ENCODE measurements around the gene ELOA.
"Not testable (repeated sequence)": the region's sequence is repeated elsewhere in the genome, so short reads cannot be mapped to it uniquely, and the experiment has no call there.

The ELOA gene

DNA sequence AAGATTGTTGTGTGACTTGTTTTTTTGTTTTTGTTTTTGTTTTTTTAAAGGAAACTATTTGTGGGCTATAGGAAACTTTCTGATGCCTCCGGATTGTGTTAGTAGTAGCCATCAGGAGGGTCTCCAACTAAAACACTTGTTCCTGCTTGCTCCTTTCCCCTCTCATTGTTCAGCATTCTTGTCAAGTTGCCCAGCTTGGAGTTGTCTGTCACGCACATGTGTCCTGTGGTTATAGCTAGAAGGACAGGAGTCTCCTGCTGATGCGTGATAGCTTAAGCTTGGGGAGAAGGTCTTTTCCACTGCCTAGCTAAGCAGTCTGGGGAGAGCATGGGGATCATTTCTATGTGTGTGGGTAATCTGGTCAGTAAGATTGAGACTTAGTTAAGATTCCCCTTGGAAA is 44.4 kb downstream of the ELOA start:
- DNase-seq = no peak

DNA sequence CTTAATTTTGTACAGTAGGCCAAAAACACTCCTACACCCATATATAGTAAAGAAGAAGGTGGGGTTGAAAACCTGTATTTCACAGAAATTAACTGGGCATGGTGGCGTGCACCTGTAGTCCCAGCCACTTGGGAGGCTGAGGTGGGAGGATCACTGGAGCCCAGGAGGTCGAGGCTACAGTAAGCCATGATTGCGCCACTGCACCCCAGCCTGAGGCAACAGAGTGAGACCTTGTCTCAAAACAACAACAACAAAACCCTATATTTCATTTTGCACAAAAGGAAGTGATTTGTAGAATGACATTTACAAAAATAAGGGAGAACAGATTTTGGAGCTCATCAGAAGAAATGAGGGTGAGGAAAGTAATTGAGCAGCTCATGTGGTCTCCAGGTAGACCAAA is 45.4 kb downstream of the ELOA start:
- no peak for DNase-seq

DNA sequence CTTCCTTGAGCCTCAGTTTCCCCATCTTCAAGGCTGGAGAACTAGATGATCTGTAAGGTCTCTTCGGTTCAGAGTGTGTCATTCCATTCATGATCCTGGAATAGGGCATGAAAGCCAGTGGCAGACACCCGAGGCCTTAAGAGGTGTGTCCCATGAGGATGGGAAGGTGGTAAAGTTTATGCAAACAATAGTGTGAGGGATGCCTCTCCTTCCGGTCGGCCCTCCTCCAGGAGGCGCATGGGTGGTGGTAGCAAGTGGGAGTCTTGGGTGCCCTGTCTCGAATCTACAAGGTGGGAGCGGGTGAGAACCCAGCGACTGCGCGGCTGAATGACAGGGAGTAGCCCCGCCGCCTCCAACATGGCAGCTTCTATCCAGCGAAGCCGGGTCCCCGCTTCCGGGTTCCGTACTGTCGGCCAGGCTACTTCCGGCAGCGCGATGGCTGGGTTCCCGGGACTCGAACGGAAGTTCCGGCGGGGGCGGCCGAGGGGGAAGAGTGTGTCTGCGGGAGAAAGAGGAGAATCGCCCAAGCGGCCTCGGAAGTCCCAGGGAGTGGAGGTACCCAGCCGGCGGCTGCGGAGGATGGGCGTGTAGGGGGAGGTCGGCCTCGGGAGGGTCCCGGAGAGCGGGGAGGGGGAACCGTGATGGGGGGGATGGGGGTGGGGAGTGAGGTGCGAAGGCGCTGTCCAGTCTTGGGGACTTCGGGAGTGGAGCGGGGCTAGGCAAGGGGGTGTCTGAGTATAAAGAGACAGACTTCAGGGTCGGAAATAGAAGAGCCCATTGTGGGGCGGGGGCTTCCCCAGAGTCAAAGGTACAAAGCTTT is 47.6 kb downstream of the ELOA start, which contains the start of gene LYPLA2:
Gene LYPLA2, plus strand, starts transcription at position 450 of the 820 bp plus-strand sequence. CDS start 1,538 bp downstream, outside the sequence.
- DNase-seq = peak; percentile 57

GRCh38 chr1:23791516-23792047 is 48.3 kb downstream of the ELOA start:
- DNase-seq = no peak

- no peak for DNase-seq
Observed at GRCh38 chr1:23792151-23792945, 49.1 kb downstream of the ELOA start.

- no peak for DNase-seq
Observed at GRCh38 chr1:23793018-23793781, 49.9 kb downstream of the ELOA start.

DNA sequence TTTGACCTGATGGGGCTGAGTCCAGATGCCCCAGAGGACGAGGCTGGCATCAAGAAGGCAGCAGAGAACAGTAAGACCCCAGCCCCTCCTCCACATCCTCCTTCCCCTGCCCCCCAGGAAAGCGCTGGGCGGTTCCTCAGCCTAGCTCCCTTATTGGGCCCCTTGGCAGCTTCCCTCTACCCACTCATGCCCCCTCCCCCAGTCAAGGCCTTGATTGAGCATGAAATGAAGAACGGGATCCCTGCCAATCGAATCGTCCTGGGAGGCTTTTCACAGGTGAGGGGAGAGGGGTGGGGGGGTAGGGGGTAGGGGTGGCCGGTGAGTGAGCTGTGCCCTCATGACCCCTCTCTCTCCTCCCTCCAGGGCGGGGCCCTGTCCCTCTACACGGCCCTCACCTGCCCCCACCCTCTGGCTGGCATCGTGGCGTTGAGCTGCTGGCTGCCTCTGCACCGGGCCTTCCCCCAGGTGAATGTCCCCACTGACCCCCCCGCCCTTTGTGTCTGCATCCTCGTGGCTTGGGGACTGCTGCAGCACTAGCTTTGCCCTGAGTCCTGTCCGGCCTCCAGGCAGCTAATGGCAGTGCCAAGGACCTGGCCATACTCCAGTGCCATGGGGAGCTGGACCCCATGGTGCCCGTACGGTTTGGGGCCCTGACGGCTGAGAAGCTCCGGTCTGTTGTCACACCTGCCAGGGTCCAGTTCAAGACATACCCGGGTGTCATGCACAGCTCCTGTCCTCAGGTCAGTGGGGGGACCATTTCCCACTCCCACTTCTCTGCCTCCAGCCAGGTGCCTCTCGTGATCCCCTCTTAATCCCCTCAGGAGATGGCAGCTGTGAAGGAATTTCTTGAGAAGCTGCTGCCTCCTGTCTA is 50.8 kb downstream of the ELOA start:
- no peak for DNase-seq

GRCh38 chr1:23794732-23795182 is 51.5 kb downstream of the ELOA start:
- not testable (repeated sequence) for DNase-seq

- DNase-seq = no peak
Observed at GRCh38 chr1:23795676-23796465, 52.6 kb downstream of the ELOA start.

DNA sequence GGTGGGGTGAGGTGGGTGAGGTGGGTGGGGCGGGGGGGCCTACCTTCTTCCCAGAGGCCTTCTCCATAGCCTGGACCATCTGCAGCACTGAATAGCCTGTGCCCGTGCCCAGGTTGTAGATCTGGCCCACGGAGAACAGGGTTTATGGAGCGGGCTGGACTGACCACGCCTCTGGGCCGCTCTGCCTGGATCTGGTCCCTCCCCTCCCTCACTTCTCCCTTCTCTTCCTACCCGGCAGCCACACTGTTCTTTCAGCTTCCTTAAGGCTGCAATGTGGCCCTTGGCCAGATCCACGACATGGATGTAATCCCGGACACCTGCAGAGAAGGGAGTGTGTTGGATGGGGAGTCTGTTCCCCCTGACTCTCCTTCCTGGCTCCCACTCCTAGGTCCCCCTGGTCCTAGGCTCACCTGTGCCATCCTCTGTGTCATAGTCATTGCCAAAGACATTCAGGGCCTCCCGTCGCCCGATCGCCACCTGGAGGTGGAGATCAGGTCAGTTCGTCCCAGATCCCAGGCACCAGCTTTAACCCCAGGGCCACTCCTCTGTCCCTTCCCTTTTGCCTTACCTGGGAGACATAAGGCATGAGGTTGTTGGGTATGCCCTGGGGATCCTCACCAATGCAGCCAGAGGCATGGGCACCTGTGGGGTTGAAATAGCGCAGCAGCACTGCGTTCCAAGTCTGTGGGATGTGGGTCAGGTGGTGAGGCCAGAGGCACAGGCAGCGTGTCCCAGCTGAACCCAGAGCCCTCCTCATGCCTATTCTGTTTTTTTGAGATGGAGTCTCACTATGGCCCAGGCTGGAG is 53.4 kb downstream of the ELOA start:
- DNase-seq = no peak

GRCh38 chr1:23797478-23798448 is 54.5 kb downstream of the ELOA start:
- no peak for DNase-seq

DNA sequence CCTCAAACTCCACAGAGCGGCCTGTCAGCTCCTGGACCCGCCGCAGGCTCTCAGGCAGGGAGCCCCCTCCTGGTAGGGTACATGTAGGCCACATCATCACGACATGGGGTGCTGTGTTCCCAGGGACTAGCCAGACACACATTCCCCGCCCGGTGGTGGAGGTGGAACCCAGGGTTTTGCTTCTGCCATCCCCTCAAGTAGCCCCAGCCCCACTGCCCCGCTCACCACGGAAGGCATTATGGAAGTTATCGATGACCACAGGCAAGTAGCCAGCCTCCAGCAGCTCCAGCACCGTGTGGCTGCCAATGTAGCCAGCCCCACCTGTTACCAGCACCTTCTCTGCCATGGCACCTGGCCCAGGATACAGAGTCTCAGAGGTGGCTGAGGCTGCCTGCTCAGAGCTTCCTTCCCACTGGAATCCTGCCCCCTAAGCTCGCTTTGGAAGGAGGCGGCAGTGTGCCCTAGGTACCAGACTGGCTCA is 55.4 kb downstream of the ELOA start:
- no peak for DNase-seq

GRCh38 chr1:23799255-23799569 is 55.9 kb downstream of the ELOA start:
- DNase-seq = no peak

GRCh38 chr1:23799570-23800399 is 56.5 kb downstream of the ELOA start:
- DNase-seq = peak; percentile 36

- peak; percentile 54 for DNase-seq
Observed at GRCh38 chr1:23800400-23801337, 57.4 kb downstream of the ELOA start, which contains the start of gene GALE. Gene GALE, minus strand, starts transcription at chr1:23800754. Its CDS starts 1,747 bp downstream, at chr1:23799007.

GRCh38 chr1:23801338-23801748 is 58.1 kb downstream of the ELOA start:
- DNase-seq = no peak

DNA sequence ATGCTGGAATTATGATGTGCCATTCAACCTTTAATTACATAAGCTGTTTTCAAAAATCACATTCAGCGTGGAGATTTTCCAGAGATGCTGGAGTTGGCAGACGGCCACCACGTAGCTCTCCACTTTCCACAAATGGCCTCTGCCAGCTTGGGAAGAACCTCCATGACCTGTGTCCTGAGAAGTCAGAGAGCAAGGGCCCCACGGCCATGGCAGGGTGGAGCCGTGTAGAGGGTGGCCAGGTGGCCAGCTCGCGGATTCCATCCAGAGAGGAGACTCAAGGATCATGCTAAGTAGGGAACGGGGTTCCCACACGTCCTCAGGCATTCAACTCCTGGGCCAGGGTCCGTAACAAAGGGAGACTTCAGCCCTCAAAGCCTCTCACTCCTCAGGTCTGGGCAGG is 58.6 kb downstream of the ELOA start:
- DNase-seq = no peak
